ENCODE results near the gene PTGS1.

GRCh38 chr9:122393284-122393983, 22.6 kb downstream of the PTGS1 start:
- TF ChIP-seq POLR2A (IDR thresholded peaks at IDR 0.05) = no peak
- no peak for TF ChIP-seq CTCF (IDR thresholded peaks at IDR 0.05)

Measured in gastroesophageal sphincter (tissue), 3 donors.